ENCODE measurements around the gene TCFL5. TPM values are rescaled to one million over a fixed set of nuclear protein-coding genes. Genes with fewer than 3 reads are reported as not detected.
"Not testable (repeated sequence)": the region's sequence is repeated elsewhere in the genome, so short reads cannot be mapped to it uniquely, and the experiment has no call there.

The TCFL5 gene
- total RNA-seq, 4 donors from 2014 or later: 15.3 to 26.6 (median 20.6) TPM

DNA sequence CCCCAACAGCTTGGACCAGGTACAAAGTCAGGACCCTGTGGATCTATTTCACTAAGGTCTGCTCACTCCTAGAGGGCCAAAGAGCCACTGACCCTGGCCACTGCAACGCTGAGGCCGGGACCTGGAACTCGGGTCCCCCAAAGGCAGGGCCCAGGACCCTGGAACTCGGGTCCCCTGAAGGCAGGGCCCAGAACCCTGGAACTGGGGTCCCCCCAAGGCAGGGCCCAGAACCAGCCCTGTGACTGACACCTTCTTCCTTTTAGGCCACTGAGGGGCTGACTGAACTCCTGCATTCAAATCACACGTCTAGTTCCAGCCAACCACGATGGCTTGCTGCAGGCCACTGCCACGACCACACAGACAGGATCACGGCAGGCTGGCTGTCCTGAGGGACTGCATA is 9.4 kb downstream of the TCFL5 start:
- TF ChIP-seq CTCF (IDR thresholded peaks at IDR 0.05) (no peak), POLR2A (IDR thresholded peaks at IDR 0.05) (no peak)
- WGBS, 2 donors: 85 to 94% methylated on average over 4 to 8 of the region's 8 CpGs

DNA sequence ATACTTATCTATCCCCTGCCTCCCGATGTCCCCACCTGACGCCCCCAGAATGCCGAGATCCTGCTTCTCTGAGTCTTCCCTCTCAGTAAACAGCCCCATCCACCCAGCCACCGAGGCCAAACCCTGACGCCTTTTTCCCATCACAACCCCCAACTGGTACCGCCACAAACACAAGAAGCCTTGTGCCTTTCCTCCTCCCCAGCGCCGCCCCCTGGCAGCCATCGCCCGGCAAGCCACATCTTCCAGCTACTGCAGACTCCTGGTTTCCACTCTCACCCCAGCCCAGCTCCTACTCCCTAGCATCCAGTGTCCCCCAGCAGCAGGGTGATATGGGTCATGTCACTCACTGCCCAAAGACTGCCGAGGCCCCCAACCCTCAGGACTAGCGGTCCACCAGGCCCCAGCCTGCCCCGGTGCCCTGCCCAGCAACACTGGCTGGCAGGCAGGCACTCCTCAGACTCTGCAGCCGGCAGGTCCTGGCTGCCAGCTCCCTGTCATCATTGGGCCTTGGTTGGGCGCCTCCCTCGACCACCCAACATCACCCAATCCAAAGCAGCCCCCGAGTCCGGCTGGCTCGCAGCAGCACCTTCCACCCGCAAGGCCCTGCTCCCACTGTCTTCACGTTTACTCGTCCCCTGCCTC is 11.2 kb downstream of the TCFL5 start:
- no peak for DNase-seq
- Histone ChIP-seq H3K36me3 (peaks cover 0 to 12% of the 10 kb centered on the region in 2 donors), H3K9me3 (no peaks in the 10 kb centered on the region)

More for the DNA sequence above, 9.4 kb downstream of the TCFL5 start:
- H3K27ac ChIP-seq: no peak overlapping the region
- H3K4me1 ChIP-seq: peaks cover 16 to 21% of the 10 kb centered on the region in 2 donors
- intact Hi-C loops (cut with DNase I): no loop called here
- H3K4me3 ChIP-seq (replicated peaks in 1 of 3): no peak overlapping the region
- peaks cover 6 to 19% of the 10 kb centered on the region in 2 donors for H3K36me3 ChIP-seq
- H3K9me3 ChIP-seq: no peaks in the 10 kb centered on the region
- no peaks in the 10 kb centered on the region for H3K27me3 ChIP-seq
- no peak for DNase-seq

GRCh38 chr20:62849431-62849830 is 12.2 kb downstream of the TCFL5 start:
- TF ChIP-seq CTCF (IDR thresholded peaks at IDR 0.05) (no peak), POLR2A (IDR thresholded peaks at IDR 0.05) (no peak)
- Histone ChIP-seq H3K4me3 (replicated peaks in 1 of 3) (no peak overlapping the region), H3K27ac (peak overlapping the region; percentile 1 to 76 (median 39)), H3K27me3 (no peaks in the 10 kb centered on the region), H3K36me3 (peaks cover 0 to 12% of the 10 kb centered on the region in 2 donors), H3K9me3 (no peaks in the 10 kb centered on the region), H3K4me1 (peaks cover 16 to 22% of the 10 kb centered on the region in 2 donors)
- DNase-seq: no peak
- intact Hi-C loops (cut with DNase I): no loop called here

More for the DNA sequence above, 11.2 kb downstream of the TCFL5 start:
- H3K4me1 ChIP-seq: peaks cover 16 to 22% of the 10 kb centered on the region in 2 donors
- WGBS, 2 donors: 88 to 92% methylated on average over 22 of the region's 22 CpGs
- H3K27ac ChIP-seq: no peak overlapping the region
- no peak for TF ChIP-seq POLR2A (IDR thresholded peaks at IDR 0.05)
- no peak for TF ChIP-seq CTCF (IDR thresholded peaks at IDR 0.05)
- intact Hi-C loops (cut with DNase I): no loop called here
- no peaks in the 10 kb centered on the region for H3K27me3 ChIP-seq
- H3K4me3 ChIP-seq (replicated peaks in 1 of 3): no peak overlapping the region

DNA sequence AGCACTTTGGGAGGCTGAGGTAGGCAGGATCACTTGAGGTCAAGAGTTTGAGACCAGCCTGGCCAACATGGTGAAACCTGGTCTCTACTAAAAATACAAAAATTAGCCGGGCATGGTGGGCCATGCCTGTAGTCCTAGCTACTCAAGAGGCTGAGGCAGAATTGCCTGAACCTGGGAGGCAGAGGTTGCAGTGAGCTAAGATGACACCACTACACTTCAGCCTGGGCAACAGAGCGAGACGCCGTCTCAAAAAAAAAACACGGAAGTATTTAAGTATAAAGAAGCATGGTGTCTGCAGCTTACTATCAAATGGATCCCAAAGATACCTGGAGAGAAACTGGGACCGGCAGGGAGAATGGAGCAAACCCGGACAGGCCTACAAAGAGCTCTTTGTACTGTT is 12.7 kb downstream of the TCFL5 start:
- peaks cover 16 to 22% of the 10 kb centered on the region in 2 donors for H3K4me1 ChIP-seq
- H3K9me3 ChIP-seq; H3K27me3 ChIP-seq; H3K36me3 ChIP-seq; H3K4me3 ChIP-seq (replicated peaks in 1 of 3); intact Hi-C loops (cut with DNase I): not testable (repeated sequence)
- WGBS, 2 donors: 32 to 57% methylated on average over 7 of the region's 7 CpGs
- H3K27ac ChIP-seq: peak overlapping the region; percentile 47 to 76 (median 60)
- DNase-seq: peak; percentile 75

DNA sequence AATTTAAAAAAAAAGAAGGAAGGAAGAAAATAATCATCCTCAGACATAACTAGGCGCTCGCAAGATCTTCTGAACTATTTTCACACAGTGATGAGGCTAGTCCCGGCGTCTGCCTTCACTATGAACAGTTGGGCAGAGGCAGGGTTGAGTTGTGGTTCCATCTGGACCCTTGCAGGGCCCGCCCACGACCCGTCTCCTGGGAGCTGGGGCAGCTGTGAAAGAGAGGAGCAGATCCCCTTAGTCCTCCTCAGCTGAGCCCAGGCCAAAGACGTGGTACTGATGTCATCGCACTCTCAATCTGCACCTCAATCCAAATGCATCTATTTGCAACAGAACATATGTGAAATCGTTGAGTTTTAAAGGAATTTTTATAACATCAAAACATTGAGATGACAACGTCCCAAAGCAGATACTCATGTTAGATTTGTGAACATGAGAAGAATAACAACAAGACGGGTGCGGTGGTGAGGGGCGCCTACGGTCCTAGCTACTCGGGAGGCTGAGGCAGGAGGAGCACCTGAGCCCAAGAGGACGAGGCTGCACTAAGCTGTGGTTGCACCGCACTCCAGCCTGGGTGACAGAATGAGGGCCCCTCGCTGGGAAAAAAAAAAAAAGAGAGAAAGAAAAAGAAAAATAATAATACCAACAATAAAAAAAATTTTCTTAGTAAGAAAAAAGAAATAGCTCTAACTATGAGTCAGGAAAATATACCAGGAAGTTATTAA is 15.3 kb downstream of the TCFL5 start:
- intact Hi-C loops (cut with DNase I): no loop called here
- Histone ChIP-seq H3K36me3 (no peaks in the 10 kb centered on the region), H3K27ac (no peak overlapping the region), H3K4me1 (peaks cover 16 to 22% of the 10 kb centered on the region in 2 donors), H3K4me3 (replicated peaks in 1 of 3) (no peak overlapping the region), H3K27me3 (no peaks in the 10 kb centered on the region), H3K9me3 (no peaks in the 10 kb centered on the region)
- WGBS, 2 donors: 94 to 95% methylated on average over 19 of the region's 19 CpGs
- no peak for TF ChIP-seq POLR2A (IDR thresholded peaks at IDR 0.05)
- TF ChIP-seq CTCF (IDR thresholded peaks at IDR 0.05): no peak
- no peak for DNase-seq
